SK-N-SH (cell line): Measurements from ENCODE around the gene ACTL10. TPM values are rescaled to one million over a fixed set of nuclear protein-coding genes. Genes with fewer than 3 reads are reported as not detected.

Experiments used
- CTCF ChIA-PET: fragments of 300-600, 350-600 bp; formaldehyde crosslinking; extraction: SDS; loops from one replicate; lab custom pipeline; 2021; lab: Yijun Ruan, JAX
- POLR2A ChIA-PET: fragments of 350-600 bp; sonication (Branson Sonifier 250); formaldehyde crosslinking; extraction: SDS; loops from one replicate; lab custom pipeline; 2020; ENCODE audit warnings: antibody characterized with exemption, inconsistent platforms; lab: Yijun Ruan, JAX
- DNase-seq: peaks from one replicate; pipeline ENCODE4 v3.0.0; 2012
- H2AFZ ChIP-seq: fragments of 200-600 bp; sonication (generic); 2 replicates; pipeline ENCODE4 v1.8.1; 2016; ENCODE audit warnings: antibody characterized with exemption, mild to moderate bottlenecking, low read depth
- H3F3A ChIP-seq: fragments of 200-600 bp; sonication (generic); replicated peaks from 2 replicates; pipeline ENCODE3; 2016; ENCODE audit warnings: antibody characterized with exemption, mild to moderate bottlenecking; ENCODE audit not compliant: insufficient read depth
- H3K27ac ChIP-seq, 2 experiments: fragments of 200-500 bp in 1 of 2; fragments of 200-600 bp in 1 of 2; sonication (Bioruptor generic) in 1 of 2; sonication (generic), shearing (Covaris generic) in 1 of 2; 2 replicates each; pipeline versions ENCODE4 v1.5.1 to v1.6.1; 2014 to 2016; ENCODE audit warnings: low read depth in 2 of 2, inconsistent platforms in 1 of 2, low read length in 1 of 2, mild to moderate bottlenecking in 1 of 2, mixed read lengths in 1 of 2
- H3K27me3 ChIP-seq: fragments of 200-600 bp; sonication (generic), shearing (Covaris generic); 2 replicates; pipeline ENCODE4 v1.6.1; 2016; ENCODE audit warnings: mixed run types; ENCODE audit not compliant: insufficient read depth
- H3K36me3 ChIP-seq, 2 experiments: fragments of 200-500 bp in 1 of 2; fragments of 200-600 bp in 1 of 2; sonication (Bioruptor generic) in 1 of 2; sonication (generic) in 1 of 2; replicated peaks in 1 of 2; 2 replicates each; pipeline versions ENCODE3 to v1.5.1; 2014 to 2016; ENCODE audit warnings: low read length in 1 of 2, mild to moderate bottlenecking in 1 of 2; ENCODE audit not compliant: insufficient read depth in 2 of 2, control insufficient read depth in 1 of 2
- H3K4me1 ChIP-seq, 2 experiments: fragments of 200-500 bp in 1 of 2; fragments of 200-600 bp in 1 of 2; sonication (Bioruptor generic) in 1 of 2; sonication (generic), shearing (Covaris generic) in 1 of 2; 2 replicates each; pipeline versions ENCODE4 v1.5.1 to v1.6.1; 2014 to 2016; ENCODE audit warnings: low read depth in 1 of 2, low read length in 1 of 2, mixed run types in 1 of 2; ENCODE audit not compliant: insufficient read depth in 2 of 2, control insufficient read depth in 1 of 2
- H3K4me2 ChIP-seq: fragments of 200-600 bp; sonication (generic), shearing (Covaris generic); 2 replicates; pipeline ENCODE4 v1.6.1; 2017; ENCODE audit warnings: mixed run types
- H3K4me3 ChIP-seq, 2 experiments: fragments of 200-500 bp in 1 of 2; fragments of 200-600 bp in 1 of 2; sonication (Bioruptor generic) in 1 of 2; sonication (generic), shearing (Covaris generic) in 1 of 2; 2 replicates each; pipeline versions ENCODE4 v1.5.1 to v1.8.1; 2014 to 2016; ENCODE audit warnings: low read depth in 2 of 2, inconsistent platforms in 1 of 2, low read length in 1 of 2, mild to moderate bottlenecking in 1 of 2, mixed read lengths in 1 of 2, moderate library complexity in 1 of 2
- H3K79me2 ChIP-seq: fragments of 200-600 bp; sonication (generic); 2 replicates; pipeline ENCODE4 v1.8.1; 2017; ENCODE audit warnings: mild to moderate bottlenecking; ENCODE audit not compliant: insufficient read depth
- H3K9ac ChIP-seq: fragments of 200-600 bp; sonication (generic); 2 replicates; pipeline ENCODE4 v1.6.1; 2017; ENCODE audit warnings: mixed run types
- H3K9me2 ChIP-seq: fragments of 200-600 bp; sonication (generic); 2 replicates; pipeline ENCODE4 v1.6.1; 2017; ENCODE audit warnings: mixed run types
- H3K9me3 ChIP-seq: fragments of 200-600 bp; sonication (generic); 2 replicates; pipeline ENCODE4 v1.6.1; 2017; ENCODE audit warnings: mixed run types, mild to moderate bottlenecking, moderate library complexity
- H4K20me1 ChIP-seq: fragments of 200-600 bp; sonication (generic); 2 replicates; pipeline ENCODE4 v1.6.1; 2017; ENCODE audit warnings: mild to moderate bottlenecking, mixed run types; ENCODE audit not compliant: insufficient read depth
- ELF1 ChIP-seq: IDR thresholded peaks from 2 replicates; pipeline ENCODE4 v1.4.0; 2012
- FOXJ3 ChIP-seq: sonication (generic); formaldehyde crosslinking; IDR thresholded peaks from 2 replicates; pipeline ENCODE4 v1.5.1; 2020; ENCODE audit warnings: mild to moderate bottlenecking, missing genetic modification reagents
- GABPA ChIP-seq: IDR thresholded peaks from 2 replicates; pipeline ENCODE4 v1.4.0; 2012; ENCODE audit warnings: low read depth, mild to moderate bottlenecking
- MXI1 ChIP-seq: IDR thresholded peaks from 2 replicates; pipeline ENCODE4 v1.6.1; 2012; ENCODE audit warnings: mild to moderate bottlenecking, low read depth, low read length, improper control_type of control experiment
- PBX3 ChIP-seq: IDR thresholded peaks from 2 replicates; pipeline ENCODE4; 2012
- RAD21 ChIP-seq: IDR thresholded peaks from 2 replicates; pipeline ENCODE4 v1.6.1; 2012; ENCODE audit warnings: mild to moderate bottlenecking, low read length
- RCOR1 ChIP-seq: fragments of 150-350 bp; IDR thresholded peaks from 2 replicates; pipeline ENCODE4 v1.6.1; 2017; ENCODE audit warnings: antibody characterized with exemption, low read length
- RFX5 ChIP-seq: IDR thresholded peaks from 2 replicates; pipeline ENCODE4 v1.6.1; 2012; ENCODE audit warnings: mild to moderate bottlenecking, improper control_type of control experiment, low read length
- RXRA ChIP-seq: IDR thresholded peaks from 2 replicates; pipeline ENCODE4 v1.4.0; 2012; ENCODE audit warnings: low read depth, mild to moderate bottlenecking, borderline replicate concordance
- SIN3A ChIP-seq: IDR thresholded peaks from 2 replicates; pipeline ENCODE4 v1.6.1; 2012; ENCODE audit warnings: low read depth, mild to moderate bottlenecking, low read length, moderate library complexity, borderline replicate concordance
- TAF1 ChIP-seq: IDR thresholded peaks from 2 replicates; pipeline ENCODE4 v1.6.1; 2012; ENCODE audit warnings: low read depth, mild to moderate bottlenecking, low read length, moderate library complexity, borderline replicate concordance
- ZBTB33 ChIP-seq: IDR thresholded peaks from 2 replicates; pipeline ENCODE4 v1.4.0; 2012; ENCODE audit warnings: low read depth, borderline replicate concordance
- WGBS: methylation state at CpG from one replicate; pipeline ENCODE4 v1.1.6; 2017; ENCODE audit warnings: low lambda C conversion rate; 5-methylcytosine and 5-hydroxymethylcytosine counted together
- polyA plus RNA-seq, 3 experiments: library from polyadenylated mRNA; depleted of rRNA; stranded (reverse); fragments of >200 nt; gene quantifications; 2 replicates each; pipeline ENCODE4 v1.2.3, GENCODE V29; 2012
- TF ChIP-seq, protein P1 (sequence below): IDR thresholded peaks from 2 replicates; pipeline ENCODE4 v1.6.1; 2012; ENCODE audit warnings: mild to moderate bottlenecking, low read depth, low read length, moderate library complexity

Gene ACTL10
- polyA plus RNA-seq, 1 of the 3 experiments (the other 2 are of a cell fraction) = 0.25 TPM

DNA sequence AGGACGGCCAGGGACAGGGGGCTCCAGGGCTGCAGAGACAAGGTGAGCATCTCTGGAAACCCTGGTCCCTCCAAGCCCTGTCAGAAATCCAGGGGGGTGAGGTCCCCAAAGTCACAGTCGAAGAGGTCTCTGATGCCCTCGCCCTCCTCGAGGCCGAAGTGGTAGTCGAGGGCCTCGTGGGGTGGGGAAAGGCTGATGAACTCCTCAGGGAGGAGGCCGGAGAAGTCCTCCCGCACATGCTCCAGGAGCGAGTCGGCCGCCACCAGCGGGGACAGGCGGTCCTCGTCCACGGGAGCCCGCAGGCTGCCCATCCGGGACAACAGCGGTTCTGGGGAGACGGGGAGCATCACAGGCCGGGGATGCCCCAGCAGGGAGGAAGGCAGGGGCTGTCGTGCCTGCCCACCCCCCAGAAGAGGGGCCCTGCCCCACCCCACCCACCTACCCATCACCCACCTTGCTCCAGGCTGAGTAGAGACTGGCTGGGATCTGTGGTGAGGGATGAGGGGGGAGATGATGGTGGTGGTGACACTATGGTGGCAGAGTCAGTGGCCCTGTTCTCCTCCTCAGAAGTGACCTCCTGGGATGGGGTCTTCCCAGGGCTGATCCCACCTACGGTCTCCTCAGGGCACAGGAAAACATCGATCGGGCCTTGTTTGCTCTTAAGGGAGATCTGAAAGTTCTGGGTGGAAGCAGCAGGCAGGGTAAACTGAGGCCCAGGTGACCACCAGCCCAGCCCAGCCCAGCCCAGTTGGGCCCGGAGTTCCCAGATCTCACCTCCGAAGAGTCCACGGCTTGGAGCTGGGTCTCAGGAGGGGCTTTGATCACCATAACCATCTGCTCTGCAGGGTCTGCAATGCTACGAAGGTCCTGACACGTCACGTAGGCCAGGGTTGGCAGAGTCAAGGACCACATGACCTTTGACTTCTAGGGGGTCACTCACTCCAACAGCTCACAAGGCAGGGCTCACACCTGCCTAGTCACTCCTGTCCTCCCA is 10.2 kb downstream of the ACTL10 start:
- Histone ChIP-seq H3K4me3 (no peak overlapping the region), H3K9me2 (no peaks in the 10 kb centered on the region), H3F3A (peaks cover 8% of the 10 kb centered on the region), H3K36me3 (no peaks in the 10 kb centered on the region), H3K9me3 (no peaks in the 10 kb centered on the region), H3K4me2 (no peak overlapping the region), H2AFZ (no peak overlapping the region), H3K9ac (no peak overlapping the region), H4K20me1 (peaks cover 10% of the 10 kb centered on the region; the same call in 1 of the 2 replicates), H3K27me3 (no peaks in the 10 kb centered on the region), H3K4me1 (peaks cover 8 to 27% of the 10 kb centered on the region in 2 experiments; a peak in 2 of 4 replicates), H3K27ac (no peak overlapping the region)
- no peak for DNase-seq
- CTCF ChIA-PET = interaction anchor here (1.2 to 2.1 kb wide), 2 partner anchors 10 to 55 kb away, joined by 5 read pairs; partner anchors contain the start of genes ACTL10 and ZNF341
- WGBS = 96% methylated on average over 26 of the region's 31 CpGs
- TF ChIP-seq, protein P1, sequence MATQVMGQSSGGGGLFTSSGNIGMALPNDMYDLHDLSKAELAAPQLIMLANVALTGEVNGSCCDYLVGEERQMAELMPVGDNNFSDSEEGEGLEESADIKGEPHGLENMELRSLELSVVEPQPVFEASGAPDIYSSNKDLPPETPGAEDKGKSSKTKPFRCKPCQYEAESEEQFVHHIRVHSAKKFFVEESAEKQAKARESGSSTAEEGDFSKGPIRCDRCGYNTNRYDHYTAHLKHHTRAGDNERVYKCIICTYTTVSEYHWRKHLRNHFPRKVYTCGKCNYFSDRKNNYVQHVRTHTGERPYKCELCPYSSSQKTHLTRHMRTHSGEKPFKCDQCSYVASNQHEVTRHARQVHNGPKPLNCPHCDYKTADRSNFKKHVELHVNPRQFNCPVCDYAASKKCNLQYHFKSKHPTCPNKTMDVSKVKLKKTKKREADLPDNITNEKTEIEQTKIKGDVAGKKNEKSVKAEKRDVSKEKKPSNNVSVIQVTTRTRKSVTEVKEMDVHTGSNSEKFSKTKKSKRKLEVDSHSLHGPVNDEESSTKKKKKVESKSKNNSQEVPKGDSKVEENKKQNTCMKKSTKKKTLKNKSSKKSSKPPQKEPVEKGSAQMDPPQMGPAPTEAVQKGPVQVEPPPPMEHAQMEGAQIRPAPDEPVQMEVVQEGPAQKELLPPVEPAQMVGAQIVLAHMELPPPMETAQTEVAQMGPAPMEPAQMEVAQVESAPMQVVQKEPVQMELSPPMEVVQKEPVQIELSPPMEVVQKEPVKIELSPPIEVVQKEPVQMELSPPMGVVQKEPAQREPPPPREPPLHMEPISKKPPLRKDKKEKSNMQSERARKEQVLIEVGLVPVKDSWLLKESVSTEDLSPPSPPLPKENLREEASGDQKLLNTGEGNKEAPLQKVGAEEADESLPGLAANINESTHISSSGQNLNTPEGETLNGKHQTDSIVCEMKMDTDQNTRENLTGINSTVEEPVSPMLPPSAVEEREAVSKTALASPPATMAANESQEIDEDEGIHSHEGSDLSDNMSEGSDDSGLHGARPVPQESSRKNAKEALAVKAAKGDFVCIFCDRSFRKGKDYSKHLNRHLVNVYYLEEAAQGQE = no peak
- TF ChIP-seq RAD21 (no peak), RFX5 (no peak), GABPA (no peak), ZBTB33 (no peak), SIN3A (no peak), FOXJ3 (no peak), RXRA (no peak), RCOR1 (no peak), TAF1 (no peak), ELF1 (no peak), PBX3 (no peak), MXI1 (no peak)
- TF ChIP-seq, all 33 proteins: peak for 0
- peaks cover 10% of the 10 kb centered on the region; the same call in 1 of the 2 replicates for H3K79me2 ChIP-seq
- POLR2A ChIA-PET = no interaction called here
